NK-92 (cell line): ENCODE measurements around the gene TPRN.

Source experiments
- DNase-seq: peaks from one replicate; lab custom pipeline; 2025; ENCODE audit not compliant: unreplicated experiment; lab: John Stamatoyannopoulos, UW

The TPRN gene

GRCh38 chr9:137213160-137214060, 12.9 kb upstream of the TPRN start:
- no peak for DNase-seq

GRCh38 chr9:137212520-137212919, 12.0 kb upstream of the TPRN start:
- no peak for DNase-seq

GRCh38 chr9:137211532-137211931, 11.0 kb upstream of the TPRN start:
- no peak for DNase-seq

- no peak for DNase-seq
Observed at GRCh38 chr9:137206602-137207001, 6.1 kb upstream of the TPRN start.

- DNase-seq: peak; percentile 71
Observed at GRCh38 chr9:137205126-137206069, 4.9 kb upstream of the TPRN start, which contains the start of the genes NDOR1 and TMEM203. TSS of gene NDOR1 (plus strand) at chr9:137205700. CDS start at chr9:137205778, 78 bp downstream. TSS of gene TMEM203 (minus strand) at chr9:137205648. CDS start at chr9:137205414, 234 bp downstream.

- no peak for DNase-seq
Observed at GRCh38 chr9:137204731-137205125, 4.2 kb upstream of the TPRN start.

GRCh38 chr9:137202966-137203365, 2.4 kb upstream of the TPRN start:
- DNase-seq: no peak

- no peak for DNase-seq
Observed at GRCh38 chr9:137201205-137201868, 796 bp upstream of the TPRN start.

- no peak for DNase-seq
Observed at GRCh38 chr9:137199411-137200121, 975 bp downstream of the TPRN start.

- no peak for DNase-seq
Observed at GRCh38 chr9:137198902-137199283, 1.6 kb downstream of the TPRN start.

- no peak for DNase-seq
Observed at GRCh38 chr9:137198051-137198901, 2.3 kb downstream of the TPRN start.

- no peak for DNase-seq
Observed at GRCh38 chr9:137195525-137196220, 4.9 kb downstream of the TPRN start.

GRCh38 chr9:137194909-137195308, 5.6 kb downstream of the TPRN start:
- no peak for DNase-seq

GRCh38 chr9:137194388-137194787, 6.2 kb downstream of the TPRN start:
- no peak for DNase-seq

- DNase-seq: no peak
Observed at GRCh38 chr9:137193771-137194170, 6.8 kb downstream of the TPRN start.

GRCh38 chr9:137192859-137193258, 7.7 kb downstream of the TPRN start:
- DNase-seq: no peak

GRCh38 chr9:137192448-137192780, 8.1 kb downstream of the TPRN start:
- DNase-seq: no peak

GRCh38 chr9:137191691-137192447, 8.7 kb downstream of the TPRN start:
- no peak for DNase-seq
